Middle frontal gyrus (tissue), 1 donor: Measurements from ENCODE around the gene BCL7A.
"Not testable (repeated sequence)": the region's sequence is repeated elsewhere in the genome, so short reads cannot be mapped to it uniquely, and the experiment has no call there.

Experiments used
- DNase-seq: peaks from one replicate; pipeline ENCODE4 v3.0.0-alpha.2; 2015; ENCODE audit warnings: low spot score; ENCODE audit errors: extremely low spot score

The BCL7A gene

DNA sequence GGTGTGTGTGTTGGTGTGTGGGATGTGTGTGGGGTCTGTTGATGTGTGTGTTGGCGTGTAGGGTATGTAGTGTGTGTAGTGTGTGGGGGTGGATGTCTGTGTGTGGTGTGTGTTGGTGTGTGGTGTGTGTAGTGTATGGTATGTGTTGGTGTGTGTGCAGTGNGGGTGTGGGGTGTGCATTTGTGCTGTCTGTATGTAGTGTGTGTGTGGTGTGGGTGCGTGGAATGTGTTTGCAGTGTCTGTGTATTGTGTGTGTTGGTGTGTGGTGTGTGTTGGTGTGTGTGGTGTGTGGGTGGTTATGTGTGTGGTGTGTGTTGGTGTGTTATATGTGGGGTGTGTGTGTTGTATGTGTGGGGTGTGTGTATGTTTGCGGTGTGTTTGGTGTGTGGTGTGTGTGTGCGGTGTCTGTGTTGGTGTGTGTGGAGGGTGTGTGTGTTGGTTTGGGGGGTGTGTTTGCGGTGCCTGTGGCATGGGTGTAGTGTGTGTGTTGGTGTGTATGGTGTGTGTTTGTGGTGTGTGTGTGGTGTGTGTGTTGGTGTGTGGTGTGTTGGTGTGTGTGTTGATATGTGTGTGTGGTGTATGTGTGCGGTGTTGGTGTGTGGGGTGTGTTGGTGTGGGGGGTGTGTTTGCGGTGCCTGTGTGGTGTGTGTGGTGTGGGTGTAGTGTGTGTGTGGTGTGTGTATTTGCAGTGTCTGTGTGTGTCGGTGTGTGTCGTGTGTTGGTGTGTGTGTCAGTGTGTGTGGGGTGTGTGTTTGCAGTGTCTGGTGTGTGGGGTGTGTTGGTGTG is 71.6 kb downstream of the BCL7A start:
- DNase-seq = no peak

DNA sequence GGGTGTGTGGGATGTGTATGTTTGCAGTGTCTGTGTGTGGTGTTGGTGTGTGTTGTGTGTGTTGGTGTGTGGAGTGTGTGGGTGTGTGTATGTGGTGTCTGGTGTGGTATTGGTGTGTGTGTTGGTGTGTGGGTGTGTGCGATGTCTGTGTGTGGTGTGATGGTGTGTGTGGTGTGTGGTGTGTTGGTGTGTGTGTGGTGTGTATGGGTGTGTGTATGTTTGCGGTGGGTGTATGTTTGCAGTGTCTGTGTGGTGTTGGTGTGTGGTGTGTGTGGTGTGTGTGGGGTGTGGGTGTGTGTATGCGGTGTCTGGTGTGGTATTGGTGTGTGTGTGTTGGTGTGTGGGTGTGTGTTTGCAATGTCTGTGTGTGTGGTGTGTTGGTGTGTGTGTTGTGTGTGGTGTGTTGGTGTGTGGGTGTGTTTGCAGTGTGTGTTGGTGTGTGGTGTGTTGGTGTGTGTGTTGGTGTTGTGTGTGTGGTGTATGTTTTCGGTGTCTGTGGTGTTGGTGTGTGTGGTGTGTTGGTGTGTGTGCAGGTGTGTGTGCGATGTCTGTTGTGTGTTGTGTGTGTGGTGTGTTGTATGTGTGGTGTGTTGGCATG is 72.6 kb downstream of the BCL7A start:
- DNase-seq = no peak

DNA sequence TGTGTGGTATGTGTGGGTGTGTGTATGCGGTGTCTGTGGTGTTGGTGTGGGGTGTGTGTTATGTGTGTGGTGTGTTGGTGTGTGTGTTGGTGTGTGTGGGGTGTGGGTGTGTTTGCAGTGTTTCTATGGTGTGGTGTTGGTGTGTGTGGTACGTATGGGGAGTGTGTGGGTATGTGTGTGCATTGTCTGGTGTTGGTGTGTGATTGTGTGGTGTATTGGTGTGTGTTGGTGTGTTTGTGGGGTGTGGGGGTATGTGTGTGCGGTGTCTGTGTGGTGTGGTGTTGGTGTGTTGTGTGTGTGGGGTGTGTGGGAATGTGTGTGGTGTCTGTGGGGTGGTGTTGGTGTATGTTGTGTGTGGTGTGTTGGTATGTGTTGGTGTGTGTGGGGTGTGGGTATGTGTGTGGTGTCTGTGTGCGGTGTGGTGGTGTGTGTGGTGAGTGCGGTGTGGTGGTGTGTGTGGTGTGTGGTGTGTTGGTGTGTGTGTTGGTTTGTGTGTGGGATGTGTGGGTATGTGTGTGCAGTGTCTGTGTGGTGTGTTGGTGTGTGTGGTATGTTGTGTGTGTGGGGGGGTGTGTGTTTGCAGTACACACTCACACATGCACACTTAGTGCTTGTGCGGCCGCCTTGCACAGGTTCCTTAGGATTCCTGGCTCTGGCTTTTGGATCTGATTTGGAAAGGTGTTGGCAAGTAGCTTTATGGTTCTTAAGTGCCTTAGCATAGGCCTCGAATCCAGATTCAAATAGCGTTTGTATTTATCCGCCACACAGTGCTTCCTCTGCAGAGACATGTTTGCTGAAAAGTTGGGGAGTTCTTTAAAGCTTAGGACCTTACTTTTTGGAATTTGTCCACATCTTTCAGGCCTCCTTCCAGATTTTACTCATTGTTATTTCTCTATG is 73.3 kb downstream of the BCL7A start:
- DNase-seq = no peak

DNA sequence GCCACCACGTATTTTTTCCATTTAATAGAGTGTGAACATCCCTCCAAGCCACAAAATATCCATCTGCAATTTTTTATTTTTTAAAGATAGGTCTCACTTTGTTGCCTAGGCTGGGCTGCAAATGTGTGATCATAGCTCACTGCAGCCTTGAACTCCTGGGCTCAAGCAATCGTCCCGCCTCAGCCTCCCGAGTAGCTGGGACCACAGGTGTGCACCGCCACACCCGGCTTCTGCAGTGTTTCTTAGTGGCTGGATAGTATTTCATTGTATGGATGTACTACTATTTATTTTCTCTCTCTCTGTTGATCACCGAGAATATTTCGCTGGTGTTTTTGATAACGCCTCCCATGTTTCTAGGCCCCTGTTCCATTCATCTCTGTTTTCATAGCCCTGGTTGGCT is 74.3 kb downstream of the BCL7A start:
- DNase-seq = no peak

DNA sequence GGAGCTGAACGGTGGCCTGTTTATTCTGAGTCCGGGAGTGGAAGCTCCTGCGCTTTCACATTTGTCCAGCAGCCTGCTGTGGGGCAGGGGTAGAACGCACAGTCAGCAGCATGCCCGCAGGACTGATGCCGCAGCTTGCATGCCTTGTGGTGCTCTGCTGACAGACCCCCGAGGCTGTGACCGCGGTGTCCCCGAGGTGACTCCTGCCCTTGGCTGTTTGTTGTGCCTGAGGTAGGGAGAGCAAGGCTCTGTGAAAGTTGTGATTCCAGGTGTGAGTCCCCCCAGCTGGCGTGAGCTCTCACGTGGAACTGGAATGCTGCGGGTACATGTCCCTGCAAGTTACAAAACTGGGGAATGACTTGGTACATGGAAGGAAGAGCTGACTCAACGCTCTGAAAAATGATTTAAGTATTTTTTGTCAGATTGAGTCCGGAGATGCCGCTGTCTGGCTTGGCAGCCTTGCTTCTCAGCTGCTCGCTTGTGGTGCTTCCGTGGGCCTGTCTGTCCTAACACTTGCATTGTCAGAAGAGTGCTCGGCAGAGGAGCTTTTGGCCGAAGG is 75.0 kb downstream of the BCL7A start:
- DNase-seq = no peak

DNA sequence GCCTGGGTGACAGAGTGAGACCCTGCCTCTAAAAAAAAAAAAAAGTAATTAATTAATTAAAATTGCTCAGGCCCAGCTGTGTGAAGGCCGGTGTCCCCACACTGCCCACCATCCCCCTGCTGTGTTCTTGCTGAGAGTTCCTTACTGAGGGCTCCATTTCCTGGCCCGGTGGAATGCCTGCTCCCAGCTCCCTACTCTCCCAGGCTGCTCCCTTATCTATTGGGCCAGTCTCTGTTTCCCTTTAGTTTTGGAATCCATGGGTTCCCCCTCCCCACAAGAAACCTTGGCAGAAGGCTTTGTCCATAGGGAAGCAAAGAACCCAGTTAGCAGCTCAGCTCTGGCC is 75.9 kb downstream of the BCL7A start:
- no peak for DNase-seq

DNA sequence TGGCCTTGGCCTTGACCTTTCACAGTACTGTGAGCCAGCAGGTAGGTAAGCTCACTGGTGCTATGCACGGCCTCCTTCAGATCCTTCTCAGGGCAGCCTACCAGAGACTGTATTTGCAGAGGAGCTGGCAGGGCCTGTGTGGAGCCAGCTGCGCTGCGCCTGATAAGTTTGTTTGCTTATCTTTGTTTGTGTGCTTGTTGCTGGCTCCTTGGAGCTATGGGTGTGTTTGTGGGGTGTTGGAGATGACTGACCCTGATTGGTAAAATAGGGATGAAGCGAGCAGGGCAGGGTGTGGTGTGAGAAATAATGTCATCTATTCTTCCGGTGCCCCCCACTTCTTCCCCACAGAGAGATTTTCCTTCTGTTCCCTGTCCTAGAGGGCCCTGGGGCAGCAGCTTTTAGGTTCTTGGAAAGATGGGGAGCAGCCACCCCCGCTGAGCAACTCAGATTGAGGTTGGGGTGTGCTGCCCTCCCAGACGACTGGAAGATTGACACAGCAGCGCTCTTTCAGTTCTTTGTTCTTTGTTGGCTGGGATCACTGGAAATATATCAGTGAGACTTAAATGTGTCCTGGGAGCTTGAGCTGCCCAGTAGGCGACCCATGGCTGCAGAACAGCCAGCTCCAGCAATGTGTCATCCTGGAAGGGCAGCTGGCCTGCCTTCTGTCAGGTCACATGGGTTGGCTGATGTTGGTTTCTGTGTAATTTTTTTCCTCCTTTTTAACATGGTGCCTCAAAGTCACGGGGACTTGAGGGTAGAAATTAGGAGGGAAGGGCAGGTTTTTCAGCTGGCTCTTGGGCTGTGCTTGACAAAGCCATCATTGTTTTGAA is 76.5 kb downstream of the BCL7A start:
- DNase-seq = no peak

DNA sequence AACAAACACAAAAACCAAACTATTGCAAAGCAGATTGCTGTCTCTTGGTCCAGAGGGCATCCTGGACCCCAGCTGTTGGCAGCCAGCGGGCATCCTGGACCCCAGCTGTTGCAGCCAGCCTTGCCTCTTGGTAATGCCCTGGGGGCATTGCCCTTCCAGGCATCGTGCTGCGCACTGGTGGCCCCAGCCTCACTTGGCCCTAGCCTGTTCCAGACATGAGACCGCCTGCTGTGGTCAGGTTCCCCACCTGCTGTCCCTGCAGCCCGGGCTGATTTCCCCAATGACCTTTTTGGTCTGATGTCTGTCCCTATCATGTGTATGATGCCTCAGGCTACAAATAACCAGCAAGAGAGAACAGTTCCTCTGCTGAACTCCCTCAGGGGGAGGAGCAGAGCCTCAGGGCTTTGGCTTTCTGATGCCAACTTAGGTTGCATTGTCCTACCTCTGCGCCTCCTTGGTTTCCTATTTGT is 77.6 kb downstream of the BCL7A start:
- DNase-seq = no peak

DNA sequence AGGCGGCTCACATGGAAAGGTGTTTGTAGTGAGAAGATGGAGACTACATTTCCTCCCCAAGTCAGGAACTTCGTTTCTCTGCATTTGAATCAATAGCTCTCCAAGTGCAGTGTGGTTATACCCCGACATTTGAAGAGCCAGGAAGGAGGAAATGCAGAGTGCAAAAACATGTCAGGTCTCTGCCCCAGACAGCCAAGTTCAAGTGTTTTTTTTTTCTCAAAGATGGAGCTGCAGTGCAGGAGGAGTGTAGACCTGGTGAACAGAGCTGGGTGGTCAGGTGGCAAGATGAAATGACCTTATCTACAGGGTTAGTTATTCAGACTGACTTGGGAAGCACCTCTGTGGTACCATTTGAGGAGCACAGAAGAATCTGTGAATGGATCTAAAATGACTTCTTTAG is 78.2 kb downstream of the BCL7A start:
- no peak for DNase-seq

DNA sequence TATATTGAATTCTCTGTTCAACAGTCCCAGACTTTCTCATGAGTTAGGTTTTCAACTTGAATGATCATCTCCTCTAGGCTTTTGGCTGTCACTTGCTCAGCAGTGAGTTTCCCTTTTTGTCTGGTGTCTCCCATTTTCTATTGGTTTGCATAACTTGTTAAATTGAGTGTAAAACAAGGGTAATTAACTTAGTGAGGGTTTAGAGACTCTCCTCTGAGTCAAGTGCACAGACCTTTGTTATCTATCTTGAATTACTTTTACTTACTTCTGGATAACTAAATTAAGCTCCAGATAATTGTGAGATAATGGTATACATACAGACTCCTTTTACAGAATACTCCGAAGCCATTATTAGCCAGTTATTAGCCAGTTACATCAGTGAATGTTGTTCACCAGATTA is 78.9 kb downstream of the BCL7A start:
- no peak for DNase-seq

DNA sequence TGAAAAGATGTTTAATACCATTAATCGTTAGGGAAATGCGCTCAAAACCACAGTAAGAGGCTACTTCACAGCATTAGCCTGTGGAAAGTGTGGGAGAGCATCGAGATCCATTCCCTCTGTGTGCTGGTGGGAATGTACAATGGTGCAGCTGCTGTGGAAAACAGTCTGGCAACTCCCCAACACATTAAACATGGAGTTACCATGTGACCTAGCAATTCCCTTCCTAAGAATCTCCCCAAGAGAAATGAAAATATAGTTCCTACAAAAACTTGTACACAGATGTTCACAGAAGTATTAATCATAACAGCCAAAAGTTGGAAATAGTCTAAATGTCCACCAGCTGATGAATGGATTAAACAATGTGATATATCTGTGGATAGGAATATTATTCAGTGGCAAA is 80.6 kb downstream of the BCL7A start:
- DNase-seq = no peak

DNA sequence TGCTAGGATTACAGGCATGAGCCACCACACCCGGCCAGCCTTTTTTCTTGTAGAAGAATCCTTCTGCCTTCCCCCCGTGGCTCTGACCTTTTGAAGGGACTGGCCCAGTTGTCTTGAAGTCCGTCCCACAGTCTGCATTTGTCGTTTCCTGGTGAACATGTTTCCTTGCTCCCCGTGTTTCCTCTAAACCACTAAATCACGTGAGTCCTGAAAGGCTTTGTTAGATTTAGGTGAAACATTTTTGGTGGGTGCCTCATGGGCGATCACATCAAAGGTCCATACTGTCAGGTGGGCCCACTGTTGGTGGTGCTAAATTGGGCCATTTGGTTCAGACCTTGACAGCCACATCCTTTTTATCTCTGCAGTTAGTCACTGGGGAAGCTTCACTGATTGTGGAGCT is 83.2 kb downstream of the BCL7A start:
- DNase-seq = no peak

DNA sequence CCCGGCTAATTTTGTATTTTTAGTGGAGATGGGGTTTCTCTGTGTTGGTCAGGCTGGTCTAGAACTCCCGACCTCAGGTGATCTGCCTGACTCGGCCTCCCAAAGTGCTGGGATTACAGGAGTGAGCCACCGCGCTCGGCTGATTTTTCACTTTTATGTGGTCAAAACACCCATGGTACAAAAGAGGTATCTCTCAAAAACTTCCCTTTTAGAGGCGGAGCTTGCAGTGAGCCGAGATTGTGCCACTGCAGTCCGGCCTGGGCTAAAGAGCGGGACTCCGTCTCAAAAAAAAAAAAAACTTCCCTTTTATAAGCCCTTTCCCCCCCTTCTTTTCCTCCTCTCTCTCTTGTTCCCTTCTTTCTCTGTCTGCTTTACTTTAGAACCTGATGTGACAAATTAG is 83.8 kb downstream of the BCL7A start:
- not testable (repeated sequence) for DNase-seq

DNA sequence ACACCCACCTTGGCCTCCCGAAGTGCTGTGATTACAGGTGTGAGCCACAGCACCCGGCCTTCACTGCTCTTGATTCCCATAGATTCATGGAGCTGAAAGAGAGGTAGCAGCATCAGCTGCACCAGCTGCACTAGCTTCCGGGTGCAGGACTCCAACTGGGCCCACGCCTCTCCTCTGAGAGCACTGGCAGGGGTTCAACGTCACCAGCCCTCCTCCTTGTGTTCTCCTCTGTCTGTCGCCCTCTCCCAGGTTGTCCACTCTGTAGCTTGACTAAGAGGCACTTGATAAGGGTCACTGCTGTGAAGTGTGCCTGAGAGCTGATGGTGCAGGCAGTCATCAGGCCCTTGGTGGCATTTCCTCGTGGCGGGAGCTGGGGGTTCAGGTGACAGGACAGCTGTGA is 85.2 kb downstream of the BCL7A start:
- no peak for DNase-seq

DNA sequence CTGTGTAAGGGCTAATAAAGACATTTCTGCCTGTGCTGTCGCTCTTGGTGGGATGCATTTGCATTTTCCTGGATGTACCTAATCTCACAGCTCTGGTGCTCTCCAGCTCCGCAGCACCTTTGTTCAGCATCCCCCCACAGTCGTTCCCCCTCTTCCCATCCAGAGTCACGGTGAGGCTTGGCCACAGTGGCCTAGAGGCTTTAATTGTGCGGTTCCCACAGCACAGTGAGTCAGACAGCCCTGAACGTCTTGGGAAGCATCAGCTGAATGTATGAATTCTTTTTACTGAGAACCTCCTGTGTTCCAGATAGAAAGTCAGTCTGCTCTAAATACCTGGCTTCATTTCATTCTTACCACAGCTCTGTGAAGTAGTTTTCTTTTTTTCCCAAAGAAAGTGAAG is 85.6 kb downstream of the BCL7A start:
- DNase-seq = no peak

DNA sequence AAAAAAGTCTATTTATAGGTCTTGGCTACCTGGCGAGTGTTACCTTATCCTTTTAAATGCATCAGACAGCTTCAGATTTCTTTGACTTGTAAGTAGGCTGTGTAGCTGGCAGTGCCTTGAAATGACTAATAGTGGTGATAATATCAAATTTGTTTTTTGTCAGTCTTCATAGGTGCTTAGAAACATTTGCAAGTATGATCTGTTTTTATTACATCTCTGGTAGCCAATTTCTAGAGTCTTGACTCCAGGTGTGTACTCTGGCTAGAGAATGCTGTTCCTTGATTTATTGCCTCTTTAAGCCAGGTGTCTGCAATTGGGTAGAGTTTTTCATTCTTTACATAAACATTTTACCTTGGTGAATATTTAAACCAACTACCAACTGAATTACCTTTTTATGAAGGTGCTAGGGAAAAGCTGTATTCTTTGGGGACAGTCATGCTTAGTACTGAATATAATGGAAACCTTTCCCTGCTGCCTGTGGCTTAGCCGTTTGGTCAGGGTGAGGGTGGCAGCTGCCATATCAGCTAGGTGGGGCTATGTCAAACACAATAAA is 89.5 kb downstream of the BCL7A start:
- DNase-seq = no peak
